ENCODE measurements around the gene PCDH1. TPM values are rescaled to one million over a fixed set of nuclear protein-coding genes. Genes with fewer than 3 reads are reported as not detected.

PCDH1 gene
- total RNA-seq, 1 donor from 2014 or later, result 85.4 TPM

GRCh38 chr5:141869514-141869913, 8.7 kb downstream of the PCDH1 start:
- Mint-ChIP-seq H3K36me3 (ENCODE audit: low read depth) (peaks cover 33% of the 10 kb centered on the region), H3K9me3 (ENCODE audit: low read depth) (no peaks in the 10 kb centered on the region), H3K4me1 (ENCODE audit: low read depth) (peaks cover 24% of the 10 kb centered on the region), H3K27ac (ENCODE audit: unreplicated experiment) (no peak overlapping the region), H3K4me3 (ENCODE audit: unreplicated experiment) (no peak overlapping the region), H3K27me3 (ENCODE audit: low read depth) (no peaks in the 10 kb centered on the region)
- peak; percentile 58 for DNase-seq (ENCODE audit: low spot score)
- no peak for TF ChIP-seq CTCF (IDR thresholded peaks at IDR 0.05)

- Mint-ChIP-seq H3K4me1 (ENCODE audit: low read depth) (peaks cover 19% of the 10 kb centered on the region), H3K36me3 (ENCODE audit: low read depth) (peaks cover 37% of the 10 kb centered on the region), H3K4me3 (ENCODE audit: unreplicated experiment) (no peak overlapping the region), H3K27ac (ENCODE audit: unreplicated experiment) (no peak overlapping the region), H3K27me3 (ENCODE audit: low read depth) (no peaks in the 10 kb centered on the region), H3K9me3 (ENCODE audit: low read depth) (no peaks in the 10 kb centered on the region)
- DNase-seq (ENCODE audit: low spot score), result peak; percentile 77
- no peak for TF ChIP-seq CTCF (IDR thresholded peaks at IDR 0.05)
These were observed 9.2 kb downstream of the PCDH1 start for GRCh38 chr5:141869040-141869439.

- Mint-ChIP-seq H3K27ac (ENCODE audit: unreplicated experiment) (no peak overlapping the region), H3K4me1 (ENCODE audit: low read depth) (peaks cover 14% of the 10 kb centered on the region), H3K36me3 (ENCODE audit: low read depth) (peaks cover 37% of the 10 kb centered on the region), H3K27me3 (ENCODE audit: low read depth) (no peaks in the 10 kb centered on the region), H3K4me3 (ENCODE audit: unreplicated experiment) (no peak overlapping the region), H3K9me3 (ENCODE audit: low read depth) (no peaks in the 10 kb centered on the region)
- peak; percentile 79 for DNase-seq (ENCODE audit: low spot score)
- TF ChIP-seq CTCF (IDR thresholded peaks at IDR 0.05), result no peak
These were observed 9.7 kb downstream of the PCDH1 start for GRCh38 chr5:141868541-141868940.

GRCh38 chr5:141867651-141868050, 10.6 kb downstream of the PCDH1 start:
- no peak for TF ChIP-seq CTCF (IDR thresholded peaks at IDR 0.05)
- Mint-ChIP-seq H3K27me3 (ENCODE audit: low read depth) (no peaks in the 10 kb centered on the region), H3K4me1 (ENCODE audit: low read depth) (peaks cover 11% of the 10 kb centered on the region), H3K9me3 (ENCODE audit: low read depth) (no peaks in the 10 kb centered on the region), H3K36me3 (ENCODE audit: low read depth) (peaks cover 39% of the 10 kb centered on the region), H3K27ac (ENCODE audit: unreplicated experiment) (no peak overlapping the region), H3K4me3 (ENCODE audit: unreplicated experiment) (no peak overlapping the region)
- DNase-seq (ENCODE audit: low spot score), result peak; percentile 57

GRCh38 chr5:141867139-141867538, 11.1 kb downstream of the PCDH1 start:
- H3K36me3 Mint-ChIP-seq (ENCODE audit: low read depth), result peaks cover 44% of the 10 kb centered on the region
- TF ChIP-seq CTCF (IDR thresholded peaks at IDR 0.05), result no peak
- H3K9me3 Mint-ChIP-seq (ENCODE audit: low read depth), result no peaks in the 10 kb centered on the region
- DNase-seq (ENCODE audit: low spot score), result no peak
- H3K27ac Mint-ChIP-seq (ENCODE audit: unreplicated experiment), result no peak overlapping the region
- peaks cover 8% of the 10 kb centered on the region for H3K4me1 Mint-ChIP-seq (ENCODE audit: low read depth)
- H3K4me3 Mint-ChIP-seq (ENCODE audit: unreplicated experiment), result no peak overlapping the region
- no peaks in the 10 kb centered on the region for H3K27me3 Mint-ChIP-seq (ENCODE audit: low read depth)
